ENCODE results near the gene BANF2. TPM values are rescaled to one million over a fixed set of nuclear protein-coding genes. Genes with fewer than 3 reads are reported as not detected.

Gene BANF2
- polyA plus RNA-seq, 1 donor from 2014 or later, result not detected

- H4K20me1 ChIP-seq (ENCODE audit: insufficient read depth), result no peaks in the 10 kb centered on the region
- H2AFZ ChIP-seq (ENCODE audit: low read depth, low read length), result no peak overlapping the region
- peaks cover 5% of the 10 kb centered on the region for H3K27me3 ChIP-seq (ENCODE audit: insufficient read depth, low read depth, low read length)
- H3K9ac ChIP-seq (ENCODE audit: low read length), result no peak overlapping the region
- H3F3A ChIP-seq (ENCODE audit: insufficient read depth, low read length, poor library complexity, severe bottlenecking), result no peaks in the 10 kb centered on the region
- no peak overlapping the region for H3K27ac ChIP-seq (ENCODE audit: low read length)
- H3K9me3 ChIP-seq (ENCODE audit: low read length), result no peaks in the 10 kb centered on the region
- H3K9me2 ChIP-seq (ENCODE audit: insufficient read depth, low read length), result no peaks in the 10 kb centered on the region
- TF ChIP-seq EP300 (conservative IDR thresholded peaks at IDR 0.05; ENCODE audit: poor library complexity, severe bottlenecking) (no peak), EZH2 (IDR thresholded peaks at IDR 0.05; ENCODE audit: borderline replicate concordance, insufficient read depth, low read length, poor library complexity, severe bottlenecking) (no peak), MXI1 (conservative IDR thresholded peaks at IDR 0.05; ENCODE audit: poor library complexity, severe bottlenecking) (no peak), TAF1 (IDR thresholded peaks at IDR 0.05; ENCODE audit: low read depth) (no peak), POLR2AphosphoS5 (IDR thresholded peaks at IDR 0.05) (no peak)
- TF ChIP-seq, protein P1, sequence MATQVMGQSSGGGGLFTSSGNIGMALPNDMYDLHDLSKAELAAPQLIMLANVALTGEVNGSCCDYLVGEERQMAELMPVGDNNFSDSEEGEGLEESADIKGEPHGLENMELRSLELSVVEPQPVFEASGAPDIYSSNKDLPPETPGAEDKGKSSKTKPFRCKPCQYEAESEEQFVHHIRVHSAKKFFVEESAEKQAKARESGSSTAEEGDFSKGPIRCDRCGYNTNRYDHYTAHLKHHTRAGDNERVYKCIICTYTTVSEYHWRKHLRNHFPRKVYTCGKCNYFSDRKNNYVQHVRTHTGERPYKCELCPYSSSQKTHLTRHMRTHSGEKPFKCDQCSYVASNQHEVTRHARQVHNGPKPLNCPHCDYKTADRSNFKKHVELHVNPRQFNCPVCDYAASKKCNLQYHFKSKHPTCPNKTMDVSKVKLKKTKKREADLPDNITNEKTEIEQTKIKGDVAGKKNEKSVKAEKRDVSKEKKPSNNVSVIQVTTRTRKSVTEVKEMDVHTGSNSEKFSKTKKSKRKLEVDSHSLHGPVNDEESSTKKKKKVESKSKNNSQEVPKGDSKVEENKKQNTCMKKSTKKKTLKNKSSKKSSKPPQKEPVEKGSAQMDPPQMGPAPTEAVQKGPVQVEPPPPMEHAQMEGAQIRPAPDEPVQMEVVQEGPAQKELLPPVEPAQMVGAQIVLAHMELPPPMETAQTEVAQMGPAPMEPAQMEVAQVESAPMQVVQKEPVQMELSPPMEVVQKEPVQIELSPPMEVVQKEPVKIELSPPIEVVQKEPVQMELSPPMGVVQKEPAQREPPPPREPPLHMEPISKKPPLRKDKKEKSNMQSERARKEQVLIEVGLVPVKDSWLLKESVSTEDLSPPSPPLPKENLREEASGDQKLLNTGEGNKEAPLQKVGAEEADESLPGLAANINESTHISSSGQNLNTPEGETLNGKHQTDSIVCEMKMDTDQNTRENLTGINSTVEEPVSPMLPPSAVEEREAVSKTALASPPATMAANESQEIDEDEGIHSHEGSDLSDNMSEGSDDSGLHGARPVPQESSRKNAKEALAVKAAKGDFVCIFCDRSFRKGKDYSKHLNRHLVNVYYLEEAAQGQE (IDR thresholded peaks at IDR 0.05; ENCODE audit: borderline replicate concordance), result no peak
- H3K4me3 ChIP-seq (ENCODE audit: low read length), result no peak overlapping the region
- H3K79me2 ChIP-seq (replicated peaks; ENCODE audit: insufficient read depth, low read length), result no peaks in the 10 kb centered on the region
- no peaks in the 10 kb centered on the region for H3K36me3 ChIP-seq (ENCODE audit: insufficient read depth, low read length)
- no peak overlapping the region for H3K4me2 ChIP-seq (ENCODE audit: low read length)
These were observed 48.5 kb upstream of the BANF2 start for GRCh38 chr20:17651129-17651759.

- no peaks in the 10 kb centered on the region for H3K9me3 ChIP-seq (ENCODE audit: low read length)
- H2AFZ ChIP-seq (ENCODE audit: low read depth, low read length), result no peak overlapping the region
- no peaks in the 10 kb centered on the region for H3K9me2 ChIP-seq (ENCODE audit: insufficient read depth, low read length)
- no peak overlapping the region for H3K4me3 ChIP-seq (ENCODE audit: low read length)
- no peak overlapping the region for H3K27ac ChIP-seq (ENCODE audit: low read length)
- TF ChIP-seq RAD21 (conservative IDR thresholded peaks at IDR 0.05), result no peak
- TF ChIP-seq, protein P1 (IDR thresholded peaks at IDR 0.05; ENCODE audit: borderline replicate concordance), result no peak
- TF ChIP-seq POLR2AphosphoS5 (IDR thresholded peaks at IDR 0.05), result no peak
- TF ChIP-seq TAF1 (IDR thresholded peaks at IDR 0.05; ENCODE audit: low read depth), result no peak
- TF ChIP-seq EP300 (conservative IDR thresholded peaks at IDR 0.05; ENCODE audit: poor library complexity, severe bottlenecking), result no peak
- no peak for TF ChIP-seq SMC3 (conservative IDR thresholded peaks at IDR 0.05; ENCODE audit: poor library complexity)
- no peak for TF ChIP-seq EZH2 (IDR thresholded peaks at IDR 0.05; ENCODE audit: borderline replicate concordance, insufficient read depth, low read length, poor library complexity, severe bottlenecking)
- TF ChIP-seq CTCF (IDR thresholded peaks at IDR 0.05; ENCODE audit: poor library complexity, severe bottlenecking), result no peak
- TF ChIP-seq MXI1 (conservative IDR thresholded peaks at IDR 0.05; ENCODE audit: poor library complexity, severe bottlenecking), result no peak
- no peaks in the 10 kb centered on the region for H4K20me1 ChIP-seq (ENCODE audit: insufficient read depth)
- no peaks in the 10 kb centered on the region for H3K27me3 ChIP-seq (ENCODE audit: insufficient read depth, low read depth, low read length)
- no peaks in the 10 kb centered on the region for H3K79me2 ChIP-seq (replicated peaks; ENCODE audit: insufficient read depth, low read length)
- no peak overlapping the region for H3K4me2 ChIP-seq (ENCODE audit: low read length)
- H3K36me3 ChIP-seq (ENCODE audit: insufficient read depth, low read length), result no peaks in the 10 kb centered on the region
- H3F3A ChIP-seq (ENCODE audit: insufficient read depth, low read length, poor library complexity, severe bottlenecking), result no peaks in the 10 kb centered on the region
- H3K9ac ChIP-seq (ENCODE audit: low read length), result no peak overlapping the region
These were observed 47.9 kb upstream of the BANF2 start for GRCh38 chr20:17651760-17652388.

All from neural cell (in vitro differentiated cells).